Right lobe of liver (tissue), 6 donors: ENCODE measurements around the gene TBC1D2B. TPM values are rescaled to one million over a fixed set of nuclear protein-coding genes. Genes with fewer than 3 reads are reported as not detected.

ENCODE experiments used
- ATAC-seq, 4 donors: fragments of 200-7000 bp; cut with Tn5 transposase; one replicate each; pipeline ENCODE4 v1.9.1; 2020; ENCODE audit warnings: mild to moderate bottlenecking in 4 of 4, moderate library complexity in 4 of 4
- DNase-seq, 3 donors: peaks; one replicate each; pipeline ENCODE4 v3.0.0-alpha.2; 2020
- H3K27ac ChIP-seq, 3 donors: fragments of 200-600 bp; one replicate each; pipeline ENCODE4 v1.8.0; 2022
- H3K27me3 ChIP-seq, 2 donors: fragments of 200-600 bp; one replicate each; pipeline ENCODE4 v1.8.0; 2022
- H3K36me3 ChIP-seq, 4 donors: fragments of 200-600 bp; sonication (generic) in 1 of 4; one replicate each; pipeline versions ENCODE4 v1.5.1 to v1.8.0; 2017 to 2022; ENCODE audit warnings: control low read depth in 1 of 4
- H3K4me1 ChIP-seq, 4 donors: fragments of 200-600 bp; sonication (generic) in 1 of 4; one replicate each; pipeline versions ENCODE4 v1.5.1 to v1.8.0; 2017 to 2022; ENCODE audit warnings: control low read depth in 1 of 4
- H3K4me3 ChIP-seq, 3 donors: fragments of 200-600 bp; one replicate each; pipeline ENCODE4 v1.8.0; 2022
- H3K9me3 ChIP-seq, 4 donors: fragments of 200-600 bp; sonication (generic) in 1 of 4; one replicate each; pipeline versions ENCODE4 v1.5.1 to v1.8.0; 2017 to 2022; ENCODE audit warnings: control low read depth in 1 of 4
- POLR2A ChIP-seq: fragments of 450-650 bp; IDR thresholded peaks from one replicate; pipeline ENCODE4 v1.6.1; 2017; ENCODE audit warnings: antibody characterized with exemption, mild to moderate bottlenecking
- WGBS: methylation state at CpG from one replicate; pipeline ENCODE4 v1.1.6; 2018; ENCODE audit warnings: low coverage, low lambda C conversion rate; ENCODE audit not compliant: insufficient coverage; ENCODE audit errors: missing lambda C conversion rate; 5-methylcytosine and 5-hydroxymethylcytosine counted together
- intact Hi-C, 2 donors: fragments of 100-400 bp; cut with DNase I; formaldehyde crosslinking; loops; one replicate each; pipeline versions ENCODE4 v1.11.2 to v1.14.1; 2022
- total RNA-seq, 6 experiments: library from RNA; depleted of rRNA in 2 of 6; stranded (reverse); fragments of >200 nt in 2 of 6; fragmentation: NEBNext Ultra II Directional in 3 of 6; extraction: Animal tissue kit (Norgen Biotek cat#: 25700) in 3 of 6; gene quantifications; one replicate each; pipeline versions ENCODE4 v1.1.0 to v1.2.4, GENCODE V29; 2016 to 2023
- TF ChIP-seq, protein P1 (sequence below), 4 donors: fragments of 200-600 bp in 3 of 4; fragments of 450-650 bp in 1 of 4; IDR thresholded peaks; one replicate each; pipeline versions ENCODE4 v1.5.1 to v1.8.0; 2016 to 2022; ENCODE audit warnings: antibody characterized with exemption in 4 of 4, mild to moderate bottlenecking in 2 of 4
- donor health status: DM: no; HTN: yes; CAD: no.
- donor health status: DM: no; HTN: no; CAD: no.
- donor health status: DM: no; HTN: no; CAD: no.
- donor health status: DM: no; HTN: yes; CAD: no.
- donor health status: DM: no; HTN: yes; CAD: no.

The TBC1D2B gene
- total RNA-seq, 6 experiments from 2014 or later: 23.7 to 81.4 (median 29.6) TPM

DNA sequence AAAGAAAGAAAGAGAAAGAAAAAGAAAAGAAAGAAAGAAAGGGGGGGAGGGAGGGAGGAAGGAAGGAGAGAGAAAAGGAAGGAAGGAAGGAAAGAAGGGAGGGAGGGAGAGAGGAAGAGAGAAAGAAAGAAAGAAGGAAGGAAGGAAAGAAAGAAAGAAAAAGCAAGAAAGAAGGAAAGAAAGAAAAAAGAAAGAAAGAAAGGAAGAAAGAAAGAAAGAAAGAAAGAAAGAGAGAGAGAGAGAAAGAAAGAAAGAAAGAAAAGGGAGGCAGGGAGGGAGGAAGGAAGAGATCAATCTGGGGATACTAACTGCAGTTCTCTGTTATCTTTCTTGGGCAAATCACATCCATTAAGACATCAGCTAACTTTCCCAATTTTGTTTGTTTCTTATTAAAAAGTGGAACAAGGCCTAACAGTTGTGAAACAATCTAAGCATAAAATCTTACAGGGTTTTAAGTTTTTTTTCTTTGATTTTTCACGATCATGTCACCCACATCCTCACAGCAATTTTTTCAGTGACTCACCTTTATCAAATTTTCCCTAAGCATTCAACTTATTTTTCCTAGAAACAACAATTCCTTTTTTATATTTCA, 36.8 kb downstream of the TBC1D2B start:
- peaks cover 0 to 19% (median 10%) of the 10 kb centered on the region in 4 donors for H3K36me3 ChIP-seq

DNA sequence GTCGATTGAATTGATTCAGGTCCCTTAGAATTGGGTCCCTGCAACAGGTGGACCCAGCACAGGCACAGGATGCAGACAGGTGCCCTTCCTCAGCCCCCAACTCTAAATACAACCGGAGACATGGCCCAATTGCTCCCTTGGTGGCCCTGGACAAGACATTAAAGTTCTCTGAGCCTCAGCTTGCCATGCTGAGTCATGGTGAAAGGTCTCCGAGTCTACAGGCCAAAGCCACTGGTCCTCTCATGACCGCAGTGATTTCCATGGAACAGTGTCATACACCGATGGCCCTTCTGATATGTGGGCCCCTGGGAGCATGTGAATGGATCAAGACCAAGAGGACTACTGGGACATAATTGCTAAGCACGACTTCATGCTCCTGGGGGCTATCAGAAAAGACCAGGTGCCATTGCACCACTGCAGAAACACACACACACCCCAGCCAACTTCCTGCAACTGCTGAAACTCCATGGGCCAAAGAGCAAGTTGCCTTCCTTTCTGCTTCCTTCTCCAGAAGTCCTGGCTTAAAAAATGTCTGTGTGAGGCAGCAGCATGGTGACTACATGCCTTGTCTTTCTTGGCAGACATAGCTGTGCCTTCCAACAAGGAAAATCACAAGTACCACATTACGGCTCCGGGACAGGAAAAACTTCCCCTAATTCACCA, 38.8 kb downstream of the TBC1D2B start:
- TF ChIP-seq POLR2A: no peak
- TF ChIP-seq, protein P1, sequence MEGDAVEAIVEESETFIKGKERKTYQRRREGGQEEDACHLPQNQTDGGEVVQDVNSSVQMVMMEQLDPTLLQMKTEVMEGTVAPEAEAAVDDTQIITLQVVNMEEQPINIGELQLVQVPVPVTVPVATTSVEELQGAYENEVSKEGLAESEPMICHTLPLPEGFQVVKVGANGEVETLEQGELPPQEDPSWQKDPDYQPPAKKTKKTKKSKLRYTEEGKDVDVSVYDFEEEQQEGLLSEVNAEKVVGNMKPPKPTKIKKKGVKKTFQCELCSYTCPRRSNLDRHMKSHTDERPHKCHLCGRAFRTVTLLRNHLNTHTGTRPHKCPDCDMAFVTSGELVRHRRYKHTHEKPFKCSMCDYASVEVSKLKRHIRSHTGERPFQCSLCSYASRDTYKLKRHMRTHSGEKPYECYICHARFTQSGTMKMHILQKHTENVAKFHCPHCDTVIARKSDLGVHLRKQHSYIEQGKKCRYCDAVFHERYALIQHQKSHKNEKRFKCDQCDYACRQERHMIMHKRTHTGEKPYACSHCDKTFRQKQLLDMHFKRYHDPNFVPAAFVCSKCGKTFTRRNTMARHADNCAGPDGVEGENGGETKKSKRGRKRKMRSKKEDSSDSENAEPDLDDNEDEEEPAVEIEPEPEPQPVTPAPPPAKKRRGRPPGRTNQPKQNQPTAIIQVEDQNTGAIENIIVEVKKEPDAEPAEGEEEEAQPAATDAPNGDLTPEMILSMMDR (IDR thresholded peaks at IDR 0.05): no peak
- Histone ChIP-seq H3K27me3 (no peaks in the 10 kb centered on the region), H3K27ac (peak overlapping the region in 2 of 3 donors; percentile 21 to 44), H3K4me3 (no peak overlapping the region), H3K4me1 (peaks cover 0 to 52% (median 21%) of the 10 kb centered on the region in 4 donors), H3K9me3 (no peaks in the 10 kb centered on the region), H3K36me3 (peaks cover 0 to 11% (median 4%) of the 10 kb centered on the region in 4 donors)
- intact Hi-C loops: no loop called here
- no peak for ATAC-seq
- no peak for DNase-seq
- WGBS: 78% methylated on average over 2 of the region's 8 CpGs

More for the DNA sequence above, 36.8 kb downstream of the TBC1D2B start:
- Histone ChIP-seq H3K27ac (no peak overlapping the region), H3K9me3 (no peaks in the 10 kb centered on the region), H3K4me1 (peaks cover 0 to 31% (median 15%) of the 10 kb centered on the region in 4 donors), H3K4me3 (no peak overlapping the region), H3K27me3 (no peaks in the 10 kb centered on the region)
- TF ChIP-seq, protein P1 (IDR thresholded peaks at IDR 0.05): no peak
- no peak for TF ChIP-seq POLR2A
- WGBS: 60% methylated on average over 1 of the region's 1 CpG
- intact Hi-C loops: no loop called here
- DNase-seq (no peak), ATAC-seq (no peak)

DNA sequence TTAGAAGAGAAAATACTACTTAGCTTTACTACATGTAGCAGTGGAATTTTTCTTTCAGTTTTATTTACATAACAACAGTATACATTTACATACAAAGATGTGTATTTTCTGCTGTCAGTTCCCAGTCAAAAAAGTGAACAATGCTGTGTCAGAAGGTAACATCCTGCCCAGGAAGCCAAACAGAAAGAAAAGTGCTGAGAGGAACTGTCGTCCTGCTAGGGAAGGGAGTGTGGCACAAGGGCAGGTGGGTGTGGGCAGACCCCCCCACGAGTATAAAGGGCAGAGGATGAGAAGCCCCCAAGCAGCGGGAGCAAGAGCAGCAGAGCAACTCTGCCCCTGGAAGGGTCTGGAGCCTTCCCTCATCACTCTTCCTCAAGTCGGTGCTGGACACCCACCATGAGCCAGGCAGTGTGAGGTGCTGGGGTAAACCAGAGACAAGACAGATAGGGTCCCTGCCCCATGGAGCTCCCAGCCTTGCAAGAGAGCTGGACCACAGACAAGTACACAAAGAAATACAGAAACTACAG, 39.7 kb downstream of the TBC1D2B start:
- DNase-seq: no peak
- WGBS: 43% methylated on average over 1 of the region's 4 CpGs

DNA sequence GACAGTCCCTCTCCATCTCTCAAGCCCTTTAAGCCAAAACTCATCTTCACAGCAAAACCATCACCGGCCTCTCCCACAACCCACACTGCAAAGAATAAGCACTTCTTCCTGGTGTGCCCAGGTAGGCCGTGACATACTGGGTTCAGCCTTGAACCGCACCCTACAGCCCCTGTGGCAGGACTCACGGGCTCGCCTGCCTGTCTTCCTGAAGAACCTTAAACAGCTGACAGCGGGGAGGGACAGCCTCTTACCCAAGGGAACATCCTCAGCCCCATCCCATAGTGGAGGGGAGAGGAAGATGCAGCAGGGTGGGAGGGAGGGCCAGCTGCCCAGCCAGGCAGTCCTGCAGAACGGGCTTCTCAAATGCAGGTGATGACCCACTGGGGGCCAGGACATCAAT, 40.2 kb downstream of the TBC1D2B start:
- Histone ChIP-seq H3K9me3 (no peaks in the 10 kb centered on the region), H3K36me3 (no peaks in the 10 kb centered on the region), H3K27me3 (no peaks in the 10 kb centered on the region), H3K4me3 (no peak overlapping the region), H3K27ac (no peak overlapping the region), H3K4me1 (peaks cover 0 to 52% (median 21%) of the 10 kb centered on the region in 4 donors)
- no peak for ATAC-seq
- 70% methylated on average over 7 of the region's 7 CpGs for whole genome bisulfite sequencing
- TF ChIP-seq, protein P1 (IDR thresholded peaks at IDR 0.05): no peak
- no peak for TF ChIP-seq POLR2A
- no peak for DNase-seq
- intact Hi-C loops: no loop called here

More for the DNA sequence above, 39.7 kb downstream of the TBC1D2B start:
- TF ChIP-seq, protein P1 (IDR thresholded peaks at IDR 0.05): no peak
- no peak for TF ChIP-seq POLR2A
- ATAC-seq: no peak
- H3K36me3 ChIP-seq: peaks cover 0 to 3% (median 0%) of the 10 kb centered on the region in 4 donors
- no peaks in the 10 kb centered on the region for H3K9me3 ChIP-seq
- no peaks in the 10 kb centered on the region for H3K27me3 ChIP-seq
- H3K4me1 ChIP-seq: peaks cover 0 to 52% (median 21%) of the 10 kb centered on the region in 4 donors
- intact Hi-C loops: no loop called here
- H3K27ac ChIP-seq: peak overlapping the region in 1 of 3 donors; percentile 44
- H3K4me3 ChIP-seq: no peak overlapping the region
